GM12878 (cell line): Measurements from ENCODE around the gene CCDC178. TPM values are rescaled to one million over a fixed set of nuclear protein-coding genes. Genes with fewer than 3 reads are reported as not detected.

ENCODE experiments used
- ATAC-seq: fragments of 200-7000 bp; cut with Tn5 transposase; 3 replicates; pipeline ENCODE4 v1.9.1; 2020; ENCODE audit warnings: mild to moderate bottlenecking, moderate library complexity
- BruUV-seq: library from RNA; stranded (reverse); fragments of 400-500 nt; replicated peaks from 2 replicates; lab custom pipeline; 2021; lab: Mats Ljungman, UMichigan
- CTCF ChIA-PET: fragments of 300-600 bp; sonication (Branson Sonifier 250); formaldehyde crosslinking; extraction: SDS; loops from one replicate; lab custom pipeline; 2021; ENCODE audit warnings: inconsistent platforms; lab: Yijun Ruan, JAX
- POLR2A ChIA-PET: fragments of 350-600 bp; formaldehyde crosslinking; extraction: SDS; loops from one replicate; lab custom pipeline; 2021; ENCODE audit warnings: inconsistent platforms; lab: Charles Lee
- RAD21 ChIA-PET: fragments of 300-600 bp; sonication (Branson Sonifier 250); formaldehyde crosslinking; loops from one replicate; lab custom pipeline; 2023; ENCODE audit warnings: antibody characterized with exemption; ENCODE audit not compliant: unreplicated experiment; lab: Charles Lee
- SMC1A ChIA-PET: fragments of 300-600 bp; sonication (Branson Sonifier 250); formaldehyde crosslinking; loops from one replicate; lab custom pipeline; 2023; ENCODE audit not compliant: unreplicated experiment, uncharacterized antibody; lab: Charles Lee
- DNase-seq: peaks from one replicate; pipeline ENCODE4 v3.0.0-alpha.2; 2011; ENCODE audit warnings: low read depth, low spot score
- FAIRE-seq: peaks from 3 replicates; lab custom pipeline; 2011; peaks lifted over from hg19 to GRCh38; lab: Jason Lieb, UNC
- H2AFZ ChIP-seq: 2 replicates; pipeline ENCODE4 v1.6.0; 2011; ENCODE audit warnings: low read depth, low read length, control low read depth; ENCODE audit not compliant: control insufficient read depth
- H3K27ac ChIP-seq: 2 replicates; pipeline ENCODE4 v1.5.1; 2011; ENCODE audit warnings: control low read depth; ENCODE audit not compliant: control insufficient read depth, insufficient read depth
- H3K27me3 ChIP-seq, 2 experiments: replicated peaks in 1 of 2; 2 replicates each; pipeline versions ENCODE4 v1.6.0 to v1.6.1; 2011; ENCODE audit warnings: low read length in 1 of 2; ENCODE audit not compliant: control insufficient read depth in 2 of 2, insufficient read depth in 2 of 2
- H3K36me3 ChIP-seq, 2 experiments: 2 replicates each; pipeline ENCODE4 v1.5.1; 2011; ENCODE audit warnings: low read length in 1 of 2; ENCODE audit not compliant: control insufficient read depth in 2 of 2, insufficient read depth in 2 of 2
- H3K4me1 ChIP-seq: 2 replicates; pipeline ENCODE4 v1.6.1; 2011; ENCODE audit warnings: mild to moderate bottlenecking, low read length, moderate library complexity, mixed read lengths; ENCODE audit not compliant: control insufficient read depth, insufficient read depth
- H3K4me2 ChIP-seq: 2 replicates; pipeline ENCODE4 v1.6.0; 2011; ENCODE audit warnings: control low read depth; ENCODE audit not compliant: control insufficient read depth, insufficient read depth
- H3K4me3 ChIP-seq: fragments of 200-600 bp; sonication (generic); 2 replicates; pipeline ENCODE4 v1.5.1; 2016
- H3K79me2 ChIP-seq: 2 replicates; pipeline ENCODE4 v1.6.0; 2011; ENCODE audit warnings: low read length; ENCODE audit not compliant: control insufficient read depth, insufficient read depth
- H3K9ac ChIP-seq: 2 replicates; pipeline ENCODE4 v1.8.0; 2011; ENCODE audit warnings: low read length, control low read depth, mixed read lengths; ENCODE audit not compliant: control insufficient read depth, insufficient read depth
- H3K9me3 ChIP-seq: replicated peaks from 3 replicates; pipeline ENCODE4 v1.5.1; 2011; ENCODE audit warnings: mild to moderate bottlenecking, low read length; ENCODE audit not compliant: control insufficient read depth, insufficient read depth
- H4K20me1 ChIP-seq: 2 replicates; pipeline ENCODE4 v1.6.0; 2011; ENCODE audit not compliant: control insufficient read depth, insufficient read depth
- FOXK2 ChIP-seq: fragments of 450-650 bp; IDR thresholded peaks from 2 replicates; pipeline ENCODE4 v1.6.1; 2017; ENCODE audit warnings: mild to moderate bottlenecking, moderate library complexity
- KDM1A ChIP-seq: fragments of 200-600 bp; sonication (generic); IDR thresholded peaks from 2 replicates; pipeline ENCODE4 v1.6.1; 2016; ENCODE audit warnings: borderline replicate concordance
- NFYB ChIP-seq: IDR thresholded peaks from 2 replicates; pipeline ENCODE4 v1.6.1; 2011; ENCODE audit warnings: low read depth, mild to moderate bottlenecking, low read length, improper control_type of control experiment, moderate library complexity; ENCODE audit not compliant: insufficient read depth
- SIN3A ChIP-seq: IDR thresholded peaks from 2 replicates; pipeline ENCODE4 v1.6.1; 2012; ENCODE audit warnings: low read depth, low read length, improper control_type of control experiment
- TAF1 ChIP-seq: IDR thresholded peaks from 2 replicates; pipeline ENCODE4 v1.6.1; 2011; ENCODE audit warnings: mild to moderate bottlenecking, low read depth, low read length, borderline replicate concordance
- ZBTB4 ChIP-seq: fragments of 450-650 bp; formaldehyde crosslinking; IDR thresholded peaks from 2 replicates; pipeline ENCODE4 v1.4.0; 2022; ENCODE audit warnings: mild to moderate bottlenecking, moderate library complexity
- ZNF622 ChIP-seq: fragments of 450-650 bp; IDR thresholded peaks from 2 replicates; pipeline ENCODE4 v1.6.1; 2017; ENCODE audit warnings: mild to moderate bottlenecking, inconsistent platforms
- WGBS: methylation state at CpG from one replicate; pipeline ENCODE4 v1.1.6; 2016; ENCODE audit warnings: low lambda C conversion rate; ENCODE audit not compliant: insufficient replicate concordance, insufficient coverage; ENCODE audit errors: missing lambda C conversion rate; 5-methylcytosine and 5-hydroxymethylcytosine counted together
- in situ Hi-C: fragments of 300-500 bp; cut with MboI; formaldehyde crosslinking; loops from 9 replicates; pipeline ENCODE4 v1.14.3; 2018; ENCODE audit warnings: mixed read lengths
- intact Hi-C: fragments of 100-400 bp; cut with micrococcal nuclease; formaldehyde crosslinking; loops from one replicate; pipeline ENCODE4 v1.14.2; 2022; ENCODE audit not compliant: unreplicated experiment
- polyA plus RNA-seq, 11 experiments: library from polyadenylated mRNA; depleted of rRNA in 4 of 11; unstranded in 6 of 11; stranded (reverse) in 5 of 11; fragments of >200 nt; fragmentation: Nextera tagmentation in 4 of 11; fragmentation: Illumina TruSeq in 1 of 11; extraction: Ambion mirVana in 4 of 11; extraction: Trizol in 1 of 11; gene quantifications; 1 replicate in 1 of 11; 2 replicates in 10 of 11; pipeline versions ENCODE4 v1.2.1 to v1.2.3, GENCODE V29; 2011 to 2016; ENCODE audit warnings: inconsistent platforms in 2 of 11, missing spikeins in 2 of 11, low read depth in 1 of 11
- total RNA-seq, 4 experiments: library from RNA; depleted of rRNA in 3 of 4; stranded (reverse); fragments of >200 nt in 3 of 4; fragmentation: Illumina TruSeq in 1 of 4; extraction: Trizol in 1 of 4; gene quantifications; 2 replicates each; pipeline versions ENCODE4 v1.2.1 to v1.2.3, GENCODE V29; 2013 to 2021

The CCDC178 gene
- total and polyA plus RNA-seq, 10 of the 15 experiments (the other 5 are each of a cell fraction or from before 2014, with no cell fraction given) = 0.04 TPM; not detected in 9

GRCh38 chr18:32889615-32890593 is 550.6 kb downstream of the CCDC178 start:
- ATAC-seq = no peak
- ChIA-PET POLR2A (no interaction called here), SMC1A (no interaction called here), RAD21 (no interaction called here), CTCF (no interaction called here)
- H3K36me3 ChIP-seq = no peaks in the 10 kb centered on the region
- TF ChIP-seq ZNF622 (no peak), NFYB (no peak), ZBTB4 (CRISPR knock-in tag) (no peak), KDM1A (no peak), SIN3A (no peak), FOXK2 (no peak), TAF1 (no peak)
- no peaks in the 10 kb centered on the region for H3K9me3 ChIP-seq
- WGBS = 60% methylated on average over 8 of the region's 8 CpGs
- no peaks in the 10 kb centered on the region for H4K20me1 ChIP-seq
- FAIRE-seq = no peak
- no peak overlapping the region for H3K4me3 ChIP-seq
- in situ Hi-C loops (no loop called here), intact Hi-C loops (loop anchor here (5.0 kb wide), 1 partner anchor 52 kb away; no protein-coding TSS in a partner anchor)
- H3K27ac ChIP-seq = no peak overlapping the region
- no TSS peak for BruUV-seq
- no peak overlapping the region for H3K9ac ChIP-seq
- DNase-seq = no peak
- H3K27me3 ChIP-seq = no peaks in the 10 kb centered on the region
- H3K79me2 ChIP-seq = no peaks in the 10 kb centered on the region
- no peaks in the 10 kb centered on the region for H3K4me1 ChIP-seq
- H2AFZ ChIP-seq = no peak overlapping the region
- no peak overlapping the region for H3K4me2 ChIP-seq
